SK-N-SH (cell line): ENCODE data around the gene USPL1. TPM values are rescaled to one million over a fixed set of nuclear protein-coding genes. Genes with fewer than 3 reads are reported as not detected.

ENCODE experiments used
- CTCF ChIA-PET: fragments of 300-600, 350-600 bp; formaldehyde crosslinking; extraction: SDS; loops from one replicate; lab custom pipeline; 2021; lab: Yijun Ruan, JAX
- POLR2A ChIA-PET: fragments of 350-600 bp; sonication (Branson Sonifier 250); formaldehyde crosslinking; extraction: SDS; loops from one replicate; lab custom pipeline; 2020; ENCODE audit warnings: antibody characterized with exemption, inconsistent platforms; lab: Yijun Ruan, JAX
- DNase-seq: peaks from one replicate; pipeline ENCODE4 v3.0.0; 2012
- H2AFZ ChIP-seq: fragments of 200-600 bp; sonication (generic); 2 replicates; pipeline ENCODE4 v1.8.1; 2016; ENCODE audit warnings: antibody characterized with exemption, mild to moderate bottlenecking, low read depth
- H3F3A ChIP-seq: fragments of 200-600 bp; sonication (generic); replicated peaks from 2 replicates; pipeline ENCODE3; 2016; ENCODE audit warnings: antibody characterized with exemption, mild to moderate bottlenecking; ENCODE audit not compliant: insufficient read depth
- H3K27ac ChIP-seq, 2 experiments: fragments of 200-500 bp in 1 of 2; fragments of 200-600 bp in 1 of 2; sonication (Bioruptor generic) in 1 of 2; sonication (generic), shearing (Covaris generic) in 1 of 2; 2 replicates each; pipeline versions ENCODE4 v1.5.1 to v1.6.1; 2014 to 2016; ENCODE audit warnings: low read depth in 2 of 2, inconsistent platforms in 1 of 2, low read length in 1 of 2, mild to moderate bottlenecking in 1 of 2, mixed read lengths in 1 of 2
- H3K27me3 ChIP-seq: fragments of 200-600 bp; sonication (generic), shearing (Covaris generic); 2 replicates; pipeline ENCODE4 v1.6.1; 2016; ENCODE audit warnings: mixed run types; ENCODE audit not compliant: insufficient read depth
- H3K36me3 ChIP-seq, 2 experiments: fragments of 200-500 bp in 1 of 2; fragments of 200-600 bp in 1 of 2; sonication (Bioruptor generic) in 1 of 2; sonication (generic) in 1 of 2; replicated peaks in 1 of 2; 2 replicates each; pipeline versions ENCODE3 to v1.5.1; 2014 to 2016; ENCODE audit warnings: low read length in 1 of 2, mild to moderate bottlenecking in 1 of 2; ENCODE audit not compliant: insufficient read depth in 2 of 2, control insufficient read depth in 1 of 2
- H3K4me1 ChIP-seq, 2 experiments: fragments of 200-500 bp in 1 of 2; fragments of 200-600 bp in 1 of 2; sonication (Bioruptor generic) in 1 of 2; sonication (generic), shearing (Covaris generic) in 1 of 2; 2 replicates each; pipeline versions ENCODE4 v1.5.1 to v1.6.1; 2014 to 2016; ENCODE audit warnings: low read depth in 1 of 2, low read length in 1 of 2, mixed run types in 1 of 2; ENCODE audit not compliant: insufficient read depth in 2 of 2, control insufficient read depth in 1 of 2
- H3K4me2 ChIP-seq: fragments of 200-600 bp; sonication (generic), shearing (Covaris generic); 2 replicates; pipeline ENCODE4 v1.6.1; 2017; ENCODE audit warnings: mixed run types
- H3K4me3 ChIP-seq, 2 experiments: fragments of 200-500 bp in 1 of 2; fragments of 200-600 bp in 1 of 2; sonication (Bioruptor generic) in 1 of 2; sonication (generic), shearing (Covaris generic) in 1 of 2; 2 replicates each; pipeline versions ENCODE4 v1.5.1 to v1.8.1; 2014 to 2016; ENCODE audit warnings: low read depth in 2 of 2, inconsistent platforms in 1 of 2, low read length in 1 of 2, mild to moderate bottlenecking in 1 of 2, mixed read lengths in 1 of 2, moderate library complexity in 1 of 2
- H3K79me2 ChIP-seq: fragments of 200-600 bp; sonication (generic); 2 replicates; pipeline ENCODE4 v1.8.1; 2017; ENCODE audit warnings: mild to moderate bottlenecking; ENCODE audit not compliant: insufficient read depth
- H3K9ac ChIP-seq: fragments of 200-600 bp; sonication (generic); 2 replicates; pipeline ENCODE4 v1.6.1; 2017; ENCODE audit warnings: mixed run types
- H3K9me2 ChIP-seq: fragments of 200-600 bp; sonication (generic); 2 replicates; pipeline ENCODE4 v1.6.1; 2017; ENCODE audit warnings: mixed run types
- H3K9me3 ChIP-seq: fragments of 200-600 bp; sonication (generic); 2 replicates; pipeline ENCODE4 v1.6.1; 2017; ENCODE audit warnings: mixed run types, mild to moderate bottlenecking, moderate library complexity
- H4K20me1 ChIP-seq: fragments of 200-600 bp; sonication (generic); 2 replicates; pipeline ENCODE4 v1.6.1; 2017; ENCODE audit warnings: mild to moderate bottlenecking, mixed run types; ENCODE audit not compliant: insufficient read depth
- GATA2 ChIP-seq: sonication (generic); formaldehyde crosslinking; IDR thresholded peaks from 2 replicates; pipeline ENCODE4 v1.5.0; 2020; ENCODE audit warnings: mild to moderate bottlenecking, missing genetic modification reagents
- IRF3 ChIP-seq: fragments of 150-350 bp; IDR thresholded peaks from 2 replicates; pipeline ENCODE4 v1.6.1; 2016; ENCODE audit warnings: mild to moderate bottlenecking, low read depth, low read length
- MAX ChIP-seq: IDR thresholded peaks from 2 replicates; pipeline ENCODE4 v1.4.0; 2012; ENCODE audit warnings: low read depth
- MXI1 ChIP-seq: IDR thresholded peaks from 2 replicates; pipeline ENCODE4 v1.6.1; 2012; ENCODE audit warnings: mild to moderate bottlenecking, low read depth, low read length, improper control_type of control experiment
- PBX3 ChIP-seq: IDR thresholded peaks from 2 replicates; pipeline ENCODE4; 2012
- RAD21 ChIP-seq: IDR thresholded peaks from 2 replicates; pipeline ENCODE4 v1.6.1; 2012; ENCODE audit warnings: mild to moderate bottlenecking, low read length
- REST ChIP-seq: IDR thresholded peaks from 2 replicates; pipeline ENCODE4 v1.6.1; 2012; ENCODE audit warnings: mild to moderate bottlenecking, low read depth, low read length, moderate library complexity
- RXRA ChIP-seq: IDR thresholded peaks from 2 replicates; pipeline ENCODE4 v1.4.0; 2012; ENCODE audit warnings: low read depth, mild to moderate bottlenecking, borderline replicate concordance
- SIN3A ChIP-seq: IDR thresholded peaks from 2 replicates; pipeline ENCODE4 v1.6.1; 2012; ENCODE audit warnings: low read depth, mild to moderate bottlenecking, low read length, moderate library complexity, borderline replicate concordance
- SMC3 ChIP-seq: IDR thresholded peaks from 2 replicates; pipeline ENCODE4 v1.6.1; 2012; ENCODE audit warnings: low read depth, low read length, improper control_type of control experiment
- TEAD4 ChIP-seq: IDR thresholded peaks from 2 replicates; pipeline ENCODE4 v1.4.0; 2012; ENCODE audit warnings: mild to moderate bottlenecking, borderline replicate concordance; ENCODE audit not compliant: insufficient read depth
- USF2 ChIP-seq: fragments of 150-350 bp; IDR thresholded peaks from 2 replicates; pipeline ENCODE4 v1.6.1; 2017; ENCODE audit warnings: antibody characterized with exemption, low read length, low read depth, borderline replicate concordance
- ZBTB33 ChIP-seq: IDR thresholded peaks from 2 replicates; pipeline ENCODE4 v1.4.0; 2012; ENCODE audit warnings: low read depth, borderline replicate concordance
- WGBS: methylation state at CpG from one replicate; pipeline ENCODE4 v1.1.6; 2017; ENCODE audit warnings: low lambda C conversion rate; 5-methylcytosine and 5-hydroxymethylcytosine counted together
- polyA plus RNA-seq, 3 experiments: library from polyadenylated mRNA; depleted of rRNA; stranded (reverse); fragments of >200 nt; gene quantifications; 2 replicates each; pipeline ENCODE4 v1.2.3, GENCODE V29; 2012

Gene USPL1
- polyA plus RNA-seq, 1 of the 3 experiments (the other 2 are of a cell fraction) = 6.4 TPM

- Histone ChIP-seq H3K79me2 (no peaks in the 10 kb centered on the region), H3K9me2 (no peaks in the 10 kb centered on the region), H3K27me3 (no peaks in the 10 kb centered on the region), H3K9me3 (no peaks in the 10 kb centered on the region), H2AFZ (no peak overlapping the region), H3K36me3 (no peaks in the 10 kb centered on the region), H3K27ac (no peak overlapping the region), H3K9ac (no peak overlapping the region)
- TF ChIP-seq PBX3 (no peak), TEAD4 (no peak), USF2 (no peak), MXI1 (no peak), ZBTB33 (no peak), REST (no peak), SIN3A (no peak), RAD21 (no peak), SMC3 (no peak), IRF3 (no peak), MAX (no peak), RXRA (no peak), GATA2 (CRISPR knock-in tag) (no peak)
- TF ChIP-seq, all 33 proteins: peak for 0
- Histone ChIP-seq H3K4me2 (no peak overlapping the region), H3K4me1 (0 out of 4 replicates have a peak, but pooled peaks cover 0 to 11% of the 10 kb centered on the region in 2 experiments), H3F3A (peaks cover 6% of the 10 kb centered on the region), H4K20me1 (no peaks in the 10 kb centered on the region), H3K4me3 (no peak overlapping the region)
- POLR2A ChIA-PET = no interaction called here
- WGBS = 73% methylated on average over 4 of the region's 4 CpGs
- CTCF ChIA-PET = no interaction called here
- no peak for DNase-seq
Observed at GRCh38 chr13:30705680-30706079, 88.0 kb downstream of the USPL1 start.
